K562 (cell line): ENCODE measurements around the gene PRPS2. TPM values are rescaled to one million over a fixed set of nuclear protein-coding genes. Genes with fewer than 3 reads are reported as not detected.

Experiments used
- ASH1L ChIP-seq: fragments of 450-650 bp; IDR thresholded peaks from 2 replicates; pipeline ENCODE4 v1.6.1; 2018; ENCODE audit warnings: borderline replicate concordance, mild to moderate bottlenecking, low read depth; ENCODE audit not compliant: partially characterized antibody
- CGGBP1 ChIP-seq: fragments of 250-450 bp; sonication (Bioruptor Pico); IDR thresholded peaks from 2 replicates; pipeline ENCODE4 v1.9.0; 2021; ENCODE audit warnings: mild to moderate bottlenecking
- E2F4 ChIP-seq: sonication (generic); formaldehyde crosslinking; IDR thresholded peaks from 2 replicates; pipeline ENCODE4 v1.8.0; 2022; ENCODE audit warnings: mild to moderate bottlenecking, low read depth, missing genetic modification reagents
- HIVEP1 ChIP-seq: fragments of 250-450 bp; sonication (Bioruptor Pico); IDR thresholded peaks from 2 replicates; pipeline ENCODE4 v1.4.0; 2020; ENCODE audit warnings: mild to moderate bottlenecking
- HSF4 ChIP-seq: fragments of 250-450 bp; sonication (Bioruptor Pico); IDR thresholded peaks from 2 replicates; pipeline ENCODE4 v2.1.2; 2022; ENCODE audit warnings: mild to moderate bottlenecking, moderate library complexity, borderline replicate concordance
- MEF2A ChIP-seq: IDR thresholded peaks from 2 replicates; pipeline ENCODE4 v1.6.1; 2011; ENCODE audit warnings: low read depth, mild to moderate bottlenecking, low read length, moderate library complexity; ENCODE audit not compliant: control insufficient read depth
- MYBL2 ChIP-seq, 2 experiments: fragments of 450-650 bp in 1 of 2; sonication (generic) in 1 of 2; formaldehyde crosslinking in 1 of 2; IDR thresholded peaks; 2 replicates each; pipeline versions ENCODE4 v1.6.1 to v1.8.1; 2017 to 2022; ENCODE audit warnings: borderline replicate concordance in 1 of 2, inconsistent platforms in 1 of 2, low read depth in 1 of 2, mild to moderate bottlenecking in 1 of 2, missing genetic modification reagents in 1 of 2, moderate library complexity in 1 of 2
- NEUROD1 ChIP-seq: fragments of 150-350 bp; IDR thresholded peaks from 2 replicates; pipeline ENCODE4 v1.6.1; 2014; ENCODE audit warnings: borderline replicate concordance, low read length, low read depth; ENCODE audit not compliant: partially characterized antibody
- PTBP1 ChIP-seq: fragments of 200-400 bp; formaldehyde crosslinking; IDR thresholded peaks from 2 replicates; pipeline ENCODE4 v1.6.1; 2017; ENCODE audit warnings: low read depth, low read length
- RBM14 ChIP-seq: fragments of 200-400 bp; formaldehyde crosslinking; IDR thresholded peaks from 2 replicates; pipeline ENCODE4 v1.6.1; 2018; ENCODE audit warnings: low read depth, mild to moderate bottlenecking, low read length, moderate library complexity, borderline replicate concordance; ENCODE audit not compliant: insufficient read depth
- SAFB2 ChIP-seq: fragments of 200-400 bp; formaldehyde crosslinking; IDR thresholded peaks from 2 replicates; pipeline ENCODE4 v1.6.1; 2018; ENCODE audit warnings: borderline replicate concordance, low read length, low read depth, moderate library complexity; ENCODE audit not compliant: severe bottlenecking
- TEAD1 ChIP-seq, 2 experiments: fragments of 450-650 bp in 1 of 2; sonication (generic) in 1 of 2; formaldehyde crosslinking; IDR thresholded peaks; 2 replicates each; pipeline versions ENCODE4 v1.4.0 to v1.8.0; 2020 to 2022; ENCODE audit warnings: mild to moderate bottlenecking in 2 of 2, missing genetic modification reagents in 1 of 2
- USF2 ChIP-seq: sonication (generic); formaldehyde crosslinking; IDR thresholded peaks from 2 replicates; pipeline ENCODE4 v1.5.0; 2020; ENCODE audit warnings: missing genetic modification reagents
- ZBTB7A ChIP-seq: IDR thresholded peaks from 2 replicates; pipeline ENCODE4 v1.6.1; 2011; ENCODE audit warnings: low read depth, mild to moderate bottlenecking, low read length, moderate library complexity, borderline replicate concordance; ENCODE audit not compliant: control insufficient read depth
- ZFP91 ChIP-seq: sonication (generic); formaldehyde crosslinking; IDR thresholded peaks from 2 replicates; pipeline ENCODE4 v1.8.0; 2022; ENCODE audit warnings: mild to moderate bottlenecking, missing genetic modification reagents
- polyA plus RNA-seq, 8 experiments: library from polyadenylated mRNA; depleted of rRNA in 4 of 8; stranded (reverse) in 5 of 8; unstranded in 3 of 8; fragments of >200 nt; fragmentation: Nextera tagmentation in 2 of 8; fragmentation: Illumina TruSeq in 1 of 8; extraction: Ambion mirVana in 2 of 8; extraction: Trizol in 1 of 8; gene quantifications; 2 replicates each; pipeline versions ENCODE4 v1.2.1 to v1.2.3, GENCODE V29; 2011 to 2014; ENCODE audit warnings: inconsistent platforms in 1 of 8, missing spikeins in 1 of 8
- total RNA-seq, 7 experiments: library from RNA; depleted of rRNA in 6 of 7; stranded (reverse); fragments of >200 nt in 6 of 7; fragmentation: Illumina TruSeq in 2 of 7; extraction: Trizol in 2 of 7; gene quantifications; 2 replicates each; pipeline versions ENCODE4 v1.2.1 to v1.2.3, GENCODE V29; 2011 to 2021; ENCODE audit warnings: low replicate concordance in 1 of 7
- TF ChIP-seq, protein P1 (sequence below): fragments of 450-650 bp; IDR thresholded peaks from 2 replicates; pipeline ENCODE4 v1.6.1; 2016; ENCODE audit warnings: borderline replicate concordance
- TF ChIP-seq, protein P2 (sequence below): sonication (generic); formaldehyde crosslinking; IDR thresholded peaks from 2 replicates; pipeline ENCODE4 v1.8.0; 2023; ENCODE audit warnings: mild to moderate bottlenecking, missing genetic modification reagents

The PRPS2 gene
- total and polyA plus RNA-seq, 9 of the 15 experiments (the other 6 are each of a cell fraction or from before 2014, with no cell fraction given): 50.3 to 85.0 (median 62.1) TPM

GRCh38 chrX:12791257-12792228 lies at the start of gene PRPS2 (continued):
- TF ChIP-seq, protein P1, sequence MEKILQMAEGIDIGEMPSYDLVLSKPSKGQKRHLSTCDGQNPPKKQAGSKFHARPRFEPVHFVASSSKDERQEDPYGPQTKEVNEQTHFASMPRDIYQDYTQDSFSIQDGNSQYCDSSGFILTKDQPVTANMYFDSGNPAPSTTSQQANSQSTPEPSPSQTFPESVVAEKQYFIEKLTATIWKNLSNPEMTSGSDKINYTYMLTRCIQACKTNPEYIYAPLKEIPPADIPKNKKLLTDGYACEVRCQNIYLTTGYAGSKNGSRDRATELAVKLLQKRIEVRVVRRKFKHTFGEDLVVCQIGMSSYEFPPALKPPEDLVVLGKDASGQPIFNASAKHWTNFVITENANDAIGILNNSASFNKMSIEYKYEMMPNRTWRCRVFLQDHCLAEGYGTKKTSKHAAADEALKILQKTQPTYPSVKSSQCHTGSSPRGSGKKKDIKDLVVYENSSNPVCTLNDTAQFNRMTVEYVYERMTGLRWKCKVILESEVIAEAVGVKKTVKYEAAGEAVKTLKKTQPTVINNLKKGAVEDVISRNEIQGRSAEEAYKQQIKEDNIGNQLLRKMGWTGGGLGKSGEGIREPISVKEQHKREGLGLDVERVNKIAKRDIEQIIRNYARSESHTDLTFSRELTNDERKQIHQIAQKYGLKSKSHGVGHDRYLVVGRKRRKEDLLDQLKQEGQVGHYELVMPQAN: no peak
- TF ChIP-seq E2F4 (CRISPR knock-in tag): peak; percentile 49; the same call in 1 of the 2 replicates
- TF ChIP-seq MYBL2 (IDR thresholded peaks at IDR 0.05; ENCODE audit: low read depth): no peak
- no peak for TF ChIP-seq MYBL2 (CRISPR knock-in tag; IDR thresholded peaks at IDR 0.05; ENCODE audit: borderline replicate concordance)
- no peak for TF ChIP-seq HSF4 (CRISPR knock-in tag)
- no peak for TF ChIP-seq SAFB2
- TF ChIP-seq, protein P2, sequence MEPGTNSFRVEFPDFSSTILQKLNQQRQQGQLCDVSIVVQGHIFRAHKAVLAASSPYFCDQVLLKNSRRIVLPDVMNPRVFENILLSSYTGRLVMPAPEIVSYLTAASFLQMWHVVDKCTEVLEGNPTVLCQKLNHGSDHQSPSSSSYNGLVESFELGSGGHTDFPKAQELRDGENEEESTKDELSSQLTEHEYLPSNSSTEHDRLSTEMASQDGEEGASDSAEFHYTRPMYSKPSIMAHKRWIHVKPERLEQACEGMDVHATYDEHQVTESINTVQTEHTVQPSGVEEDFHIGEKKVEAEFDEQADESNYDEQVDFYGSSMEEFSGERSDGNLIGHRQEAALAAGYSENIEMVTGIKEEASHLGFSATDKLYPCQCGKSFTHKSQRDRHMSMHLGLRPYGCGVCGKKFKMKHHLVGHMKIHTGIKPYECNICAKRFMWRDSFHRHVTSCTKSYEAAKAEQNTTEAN: no peak
- no peak for TF ChIP-seq HIVEP1 (CRISPR knock-in tag)
- peak; percentile 20; the same call in 1 of the 2 replicates for TF ChIP-seq ZBTB7A
- TF ChIP-seq PTBP1: no peak
- no peak for TF ChIP-seq NEUROD1
- TF ChIP-seq TEAD1 (CRISPR knock-in tag; IDR thresholded peaks at IDR 0.05): peak in 1 of 2 experiments; percentile 61; a peak in 1 of 4 replicates
- no peak for TF ChIP-seq RBM14
- TF ChIP-seq USF2 (CRISPR knock-in tag): no peak
- no peak for TF ChIP-seq ASH1L
- TF ChIP-seq MEF2A: no peak
- no peak for TF ChIP-seq CGGBP1
- no peak for TF ChIP-seq ZFP91 (CRISPR knock-in tag)
